Lung (tissue), 12 donors: ENCODE results near the gene PRDM16. TPM values are rescaled to one million over a fixed set of nuclear protein-coding genes. Genes with fewer than 3 reads are reported as not detected.

Experiments
- ATAC-seq: fragments of 200-7000 bp; cut with Tn5 transposase; one replicate; pipeline ENCODE4 v1.9.1; 2020; ENCODE audit warnings: moderate number of reproducible peaks; ENCODE audit not compliant: insufficient read depth, low FRiP score
- DNase-seq, 3 donors: peaks; one replicate each; pipeline ENCODE4 v3.0.0-alpha.2; 2013 to 2017
- H3K27ac ChIP-seq, 2 donors: one replicate each; pipeline ENCODE4 v1.5.1; 2013; ENCODE audit warnings: mild to moderate bottlenecking in 2 of 2, moderate library complexity in 2 of 2, control low read depth in 1 of 2, inconsistent platforms in 1 of 2, low read depth in 1 of 2, low read length in 1 of 2
- H3K27me3 ChIP-seq, 3 donors: one replicate each; pipeline ENCODE4 v1.5.1; 2013; ENCODE audit warnings: low read length in 2 of 3; ENCODE audit not compliant: control insufficient read depth in 3 of 3, insufficient read depth in 3 of 3
- H3K36me3 ChIP-seq, 4 donors: one replicate each; pipeline ENCODE4 v1.5.1; 2013; ENCODE audit warnings: low read length in 4 of 4, mild to moderate bottlenecking in 1 of 4, moderate library complexity in 1 of 4; ENCODE audit not compliant: control insufficient read depth in 4 of 4, insufficient read depth in 4 of 4
- H3K4me1 ChIP-seq, 5 donors: one replicate each; pipeline ENCODE4 v1.5.1; 2013; ENCODE audit warnings: low read length in 5 of 5, mild to moderate bottlenecking in 2 of 5, moderate library complexity in 1 of 5; ENCODE audit not compliant: control insufficient read depth in 5 of 5, insufficient read depth in 5 of 5
- H3K4me3 ChIP-seq: one replicate; pipeline ENCODE4 v1.5.1; 2013; ENCODE audit warnings: mild to moderate bottlenecking, control low read depth, moderate library complexity
- H3K9ac ChIP-seq, 2 donors: one replicate each; pipeline ENCODE4 v1.5.1; 2013; ENCODE audit warnings: low read length in 2 of 2, control low read depth in 1 of 2; ENCODE audit not compliant: insufficient read depth in 1 of 2
- H3K9me3 ChIP-seq, 4 donors: one replicate each; pipeline ENCODE4 v1.5.1; 2013; ENCODE audit warnings: low read length in 3 of 4, mild to moderate bottlenecking in 1 of 4, moderate library complexity in 1 of 4; ENCODE audit not compliant: control insufficient read depth in 4 of 4, insufficient read depth in 3 of 4
- CTCF ChIP-seq: IDR thresholded peaks from 2 replicates; pipeline ENCODE4 v1.5.1; 2012; ENCODE audit warnings: mild to moderate bottlenecking; ENCODE audit errors: control extremely low read depth, extremely low read depth
- WGBS, 2 donors: extraction: QIAGEN DNeasy Blood & Tissue Kit; methylation state at CpG; one replicate each; pipeline ENCODE4 v1.1.7; 2013; 5-methylcytosine and 5-hydroxymethylcytosine counted together
- polyA plus RNA-seq, 2 donors: library from polyadenylated mRNA; stranded (reverse); fragments of 200-250 nt; gene quantifications; one replicate each; pipeline ENCODE4 v1.2.1, GENCODE V29; 2013
- total RNA-seq, 2 donors: library from RNA; depleted of rRNA in 1 of 2; stranded (reverse); fragments of >200 nt in 1 of 2; gene quantifications; one replicate each; pipeline ENCODE4 v1.2.1, GENCODE V29; 2014 to 2021
- donor health status: control.
- donor health status: control.
- donor health status: Bipolar disorder and iron deficiency.
- donor health status: healthy.
- donor health status: DM: yes; HTN: yes; CAD: no.

Gene PRDM16
- total and polyA plus RNA-seq, 4 donors, result 2.4 to 36.5 (median 13.1) TPM

GRCh38 chr1:3096345-3096744 lies 27.3 kb downstream of the PRDM16 start:
- no peaks in the 10 kb centered on the region for H3K36me3 ChIP-seq
- no peaks in the 10 kb centered on the region for H3K27me3 ChIP-seq
- 45 to 59% methylated on average over 12 to 13 of the region's 13 CpGs for WGBS, 2 donors
- H3K9me3 ChIP-seq, result no peaks in the 10 kb centered on the region
- H3K27ac ChIP-seq, result no peak overlapping the region
- no peak for TF ChIP-seq CTCF
- peaks cover 0 to 5% (median 0%) of the 10 kb centered on the region in 5 donors for H3K4me1 ChIP-seq
- H3K4me3 ChIP-seq, result no peak overlapping the region
- no peak for ATAC-seq
- no peak overlapping the region for H3K9ac ChIP-seq
- no peak for DNase-seq

GRCh38 chr1:3097231-3097630 lies 28.2 kb downstream of the PRDM16 start:
- 82 to 87% methylated on average over 12 of the region's 12 CpGs for WGBS, 2 donors
- no peak overlapping the region for H3K27ac ChIP-seq
- no peak overlapping the region for H3K9ac ChIP-seq
- H3K36me3 ChIP-seq, result no peaks in the 10 kb centered on the region
- H3K9me3 ChIP-seq, result no peaks in the 10 kb centered on the region
- ATAC-seq, result no peak
- H3K27me3 ChIP-seq, result no peaks in the 10 kb centered on the region
- no peak for DNase-seq
- no peak for TF ChIP-seq CTCF
- peaks cover 0 to 5% (median 0%) of the 10 kb centered on the region in 5 donors for H3K4me1 ChIP-seq
- no peak overlapping the region for H3K4me3 ChIP-seq

GRCh38 chr1:3097861-3098260 lies 28.9 kb downstream of the PRDM16 start:
- Histone ChIP-seq H3K4me1 (peaks cover 0 to 5% (median 0%) of the 10 kb centered on the region in 5 donors), H3K36me3 (no peaks in the 10 kb centered on the region), H3K27me3 (no peaks in the 10 kb centered on the region), H3K9ac (no peak overlapping the region), H3K27ac (no peak overlapping the region), H3K4me3 (no peak overlapping the region), H3K9me3 (no peaks in the 10 kb centered on the region)
- 69 to 84% methylated on average over 6 to 7 of the region's 7 CpGs for WGBS, 2 donors
- TF ChIP-seq CTCF, result no peak
- DNase-seq, result no peak
- ATAC-seq, result no peak

- Histone ChIP-seq H3K36me3 (no peaks in the 10 kb centered on the region), H3K27ac (no peak overlapping the region), H3K9ac (no peak overlapping the region), H3K9me3 (no peaks in the 10 kb centered on the region), H3K4me3 (no peak overlapping the region), H3K27me3 (no peaks in the 10 kb centered on the region), H3K4me1 (peaks cover 0 to 5% (median 0%) of the 10 kb centered on the region in 5 donors)
- DNase-seq (no peak), ATAC-seq (no peak)
- 87 to 94% methylated on average over 9 of the region's 9 CpGs for WGBS, 2 donors
- no peak for TF ChIP-seq CTCF
Observed at GRCh38 chr1:3099861-3100260, 30.9 kb downstream of the PRDM16 start.
